IMR-90 (cell line): ENCODE measurements around the gene ST8SIA2. TPM values are rescaled to one million over a fixed set of nuclear protein-coding genes. Genes with fewer than 3 reads are reported as not detected.

Source experiments
- ATAC-seq: fragments of 200-7000 bp; cut with Tn5 transposase; 2 replicates; pipeline ENCODE4 v1.9.1; 2020; ENCODE audit warnings: low read depth, mild to moderate bottlenecking, moderate library complexity
- BruUV-seq: library from RNA; stranded (reverse); fragments of 400-500 nt; replicated peaks from 2 replicates; lab custom pipeline; 2021; lab: Mats Ljungman, UMichigan
- CTCF ChIA-PET: fragments of 300-600 bp; formaldehyde crosslinking; extraction: SDS; loops from one replicate; lab custom pipeline; 2021; ENCODE audit warnings: antibody characterized with exemption; lab: Yijun Ruan, JAX
- POLR2A ChIA-PET: fragments of 300-600 bp; sonication (Branson Sonifier 250); formaldehyde crosslinking; loops from one replicate; lab custom pipeline; 2022; ENCODE audit warnings: antibody characterized with exemption; ENCODE audit not compliant: unreplicated experiment; lab: Charles Lee
- DNase-seq: peaks from one replicate; pipeline ENCODE4 v3.0.0; 2013
- H2AFZ ChIP-seq: replicated peaks from 2 replicates; pipeline ENCODE3; 2013; ENCODE audit warnings: low read length, mild to moderate bottlenecking; ENCODE audit not compliant: poor library complexity
- H2AK5ac ChIP-seq: 2 replicates; pipeline ENCODE4 v1.6.1; 2013; ENCODE audit warnings: low read depth, low read length, inconsistent platforms
- H2AK9ac ChIP-seq: replicated peaks from 2 replicates; pipeline ENCODE3; 2013; ENCODE audit warnings: mild to moderate bottlenecking, low read depth, low read length, moderate library complexity; ENCODE audit not compliant: poor library complexity
- H2BK120ac ChIP-seq: 2 replicates; pipeline ENCODE4 v1.6.1; 2013; ENCODE audit warnings: low read depth, low read length, inconsistent platforms
- H2BK15ac ChIP-seq: 3 replicates; pipeline ENCODE4 v1.6.1; 2013; ENCODE audit warnings: low read depth, low read length, inconsistent platforms
- H2BK20ac ChIP-seq: 2 replicates; pipeline ENCODE4 v1.6.1; 2013; ENCODE audit warnings: low read depth, mild to moderate bottlenecking, inconsistent platforms, low read length, moderate library complexity
- H2BK5ac ChIP-seq: 2 replicates; pipeline ENCODE4 v1.6.1; 2013; ENCODE audit warnings: mild to moderate bottlenecking, low read depth, low read length, inconsistent platforms; ENCODE audit not compliant: poor library complexity, severe bottlenecking
- H3K14ac ChIP-seq: replicated peaks from 2 replicates; pipeline ENCODE4 v1.6.1; 2013; ENCODE audit warnings: low read depth, low read length, inconsistent platforms
- H3K18ac ChIP-seq: 2 replicates; pipeline ENCODE4 v1.6.1; 2013; ENCODE audit warnings: low read depth, low read length, control low read depth
- H3K23ac ChIP-seq: 2 replicates; pipeline ENCODE4 v1.6.1; 2013; ENCODE audit warnings: low read depth, low read length, inconsistent platforms
- H3K27ac ChIP-seq: 2 replicates; pipeline ENCODE4 v1.5.1; 2013; ENCODE audit warnings: mild to moderate bottlenecking, control low read depth, low read length; ENCODE audit not compliant: insufficient read depth
- H3K27me3 ChIP-seq: 2 replicates; pipeline ENCODE4 v1.6.1; 2013; ENCODE audit warnings: low read length; ENCODE audit not compliant: control insufficient read depth, insufficient read depth
- H3K36me3 ChIP-seq: 2 replicates; pipeline ENCODE4 v1.6.1; 2013; ENCODE audit warnings: low read length, mixed read lengths; ENCODE audit not compliant: control insufficient read depth, insufficient read depth
- H3K4ac ChIP-seq: 2 replicates; pipeline ENCODE4 v1.6.1; 2013; ENCODE audit warnings: low read depth, low read length, inconsistent platforms
- H3K4me1 ChIP-seq: 2 replicates; pipeline ENCODE4 v1.6.1; 2013; ENCODE audit warnings: low read length, mixed read lengths; ENCODE audit not compliant: control insufficient read depth, insufficient read depth
- H3K4me2 ChIP-seq: 2 replicates; pipeline ENCODE4 v1.6.1; 2013; ENCODE audit warnings: low read depth, mild to moderate bottlenecking, control low read depth, low read length, moderate library complexity
- H3K4me3 ChIP-seq: 2 replicates; pipeline ENCODE4 v1.5.1; 2013; ENCODE audit warnings: low read depth, mild to moderate bottlenecking, control low read depth, low read length, moderate library complexity; ENCODE audit not compliant: insufficient read depth
- H3K56ac ChIP-seq: 2 replicates; pipeline ENCODE4 v1.6.1; 2013; ENCODE audit warnings: low read length, inconsistent platforms; ENCODE audit not compliant: insufficient read depth; ENCODE audit errors: extremely low read depth
- H3K79me1 ChIP-seq, 2 experiments: 2 replicates each; pipeline ENCODE4 v1.6.1; 2013; ENCODE audit warnings: low read length in 2 of 2, inconsistent platforms in 1 of 2, low read depth in 1 of 2
- H3K9ac ChIP-seq: 2 replicates; pipeline ENCODE4 v1.6.1; 2013; ENCODE audit warnings: low read depth, low read length, control low read depth
- H3K9me1 ChIP-seq: 2 replicates; pipeline ENCODE4 v1.6.1; 2013; ENCODE audit warnings: low read length, inconsistent platforms; ENCODE audit not compliant: insufficient read depth
- H3K9me3 ChIP-seq: 2 replicates; pipeline ENCODE4 v1.6.1; 2013; ENCODE audit warnings: low read length; ENCODE audit not compliant: control insufficient read depth, insufficient read depth
- H4K20me1 ChIP-seq: 2 replicates; pipeline ENCODE4 v1.6.1; 2013; ENCODE audit warnings: low read length, inconsistent platforms; ENCODE audit not compliant: insufficient read depth
- H4K5ac ChIP-seq: 2 replicates; pipeline ENCODE4 v1.6.1; 2013; ENCODE audit warnings: mild to moderate bottlenecking, low read depth, low read length, control low read depth
- H4K8ac ChIP-seq, 2 experiments: 2 replicates each; pipeline ENCODE4 v1.6.1; 2013; ENCODE audit warnings: low read depth in 2 of 2, low read length in 2 of 2, control low read depth in 1 of 2, inconsistent platforms in 1 of 2
- H4K91ac ChIP-seq: 2 replicates; pipeline ENCODE4 v1.6.1; 2013; ENCODE audit warnings: low read depth, low read length, inconsistent platforms; ENCODE audit not compliant: insufficient read depth
- BHLHE40 ChIP-seq: fragments of 150-350 bp; IDR thresholded peaks from 2 replicates; pipeline ENCODE4 v1.6.1; 2016; ENCODE audit warnings: mild to moderate bottlenecking, low read depth, low read length
- CEBPB ChIP-seq: IDR thresholded peaks from 2 replicates; pipeline ENCODE4 v1.6.1; 2012; ENCODE audit warnings: low read depth, low read length, improper control_type of control experiment
- CHD1 ChIP-seq: IDR thresholded peaks from 2 replicates; pipeline ENCODE4 v1.6.1; 2012; ENCODE audit warnings: low read depth, low read length, improper control_type of control experiment
- FOS ChIP-seq: fragments of 150-350 bp; IDR thresholded peaks from 2 replicates; pipeline ENCODE4 v1.6.1; 2016; ENCODE audit warnings: low read depth, low read length
- MAFK ChIP-seq: IDR thresholded peaks from 2 replicates; pipeline ENCODE4 v1.6.1; 2012; ENCODE audit warnings: low read depth, low read length, improper control_type of control experiment
- MAZ ChIP-seq: IDR thresholded peaks from 2 replicates; pipeline ENCODE4 v1.6.1; 2012; ENCODE audit warnings: low read depth, mild to moderate bottlenecking, low read length, improper control_type of control experiment, moderate library complexity, borderline replicate concordance
- MXI1 ChIP-seq: IDR thresholded peaks from 2 replicates; pipeline ENCODE4 v1.6.1; 2012; ENCODE audit warnings: low read depth, mild to moderate bottlenecking, low read length, moderate library complexity, borderline replicate concordance
- NFE2L2 ChIP-seq: fragments of 150-350 bp; IDR thresholded peaks from 2 replicates; pipeline ENCODE4 v1.6.1; 2016; ENCODE audit warnings: low read depth, mild to moderate bottlenecking, low read length
- POLR2A ChIP-seq: IDR thresholded peaks from 2 replicates; pipeline ENCODE4 v1.6.1; 2012; ENCODE audit warnings: mild to moderate bottlenecking, low read depth, low read length
- RAD21 ChIP-seq: IDR thresholded peaks from 2 replicates; pipeline ENCODE4 v1.6.1; 2012; ENCODE audit warnings: low read length, improper control_type of control experiment
- RCOR1 ChIP-seq: IDR thresholded peaks from 2 replicates; pipeline ENCODE4 v1.6.1; 2012; ENCODE audit warnings: mild to moderate bottlenecking, low read length, improper control_type of control experiment; ENCODE audit not compliant: insufficient replicate concordance
- RFX5 ChIP-seq: IDR thresholded peaks from 2 replicates; pipeline ENCODE4 v1.8.0; 2012; ENCODE audit warnings: low read depth, mild to moderate bottlenecking, low read length, moderate library complexity
- SMC3 ChIP-seq: fragments of 150-350 bp; IDR thresholded peaks from 2 replicates; pipeline ENCODE4 v1.6.1; 2016; ENCODE audit warnings: low read depth, mild to moderate bottlenecking, antibody characterized with exemption, low read length, moderate library complexity
- WGBS, 2 experiments: methylation state at CpG; one replicate each; pipeline versions ENCODE4 v1.1.5 to v1.1.7; 2013; ENCODE audit warnings: missing lambda C conversion rate in 2 of 2; ENCODE audit not compliant: insufficient read length in 1 of 2; ENCODE audit errors: extremely low coverage in 2 of 2; 5-methylcytosine and 5-hydroxymethylcytosine counted together
- dilution Hi-C: fragments of 300-500 bp; cut with HindIII; formaldehyde crosslinking; loops from one replicate; pipeline ENCODE4 v1.14.3; 2018; ENCODE audit warnings: low sequenced_read_pairs; ENCODE audit not compliant: unreplicated experiment
- in situ Hi-C: fragments of 300-500 bp; cut with MboI; formaldehyde crosslinking; loops from 3 replicates; pipeline ENCODE4 v1.14.3; 2019; ENCODE audit warnings: low sequenced_read_pairs, inconsistent platforms, mixed read lengths
- intact Hi-C: fragments of 100-400 bp; cut with micrococcal nuclease; formaldehyde crosslinking; loops from 2 replicates; pipeline ENCODE4 v1.10.0; 2022
- polyA plus RNA-seq, 3 experiments: library from polyadenylated mRNA; depleted of rRNA; stranded (reverse); fragments of >200 nt; gene quantifications; 2 replicates each; pipeline ENCODE4 v1.2.3, GENCODE V29; 2012; ENCODE audit warnings: low replicate concordance in 1 of 3
- total RNA-seq: library from RNA; depleted of rRNA; stranded (reverse); fragments of >200 nt; gene quantifications from 2 replicates; pipeline ENCODE4 v1.2.3, GENCODE V29; 2012
- TF ChIP-seq, protein P1 (sequence below): fragments of 150-350 bp; IDR thresholded peaks from 2 replicates; pipeline ENCODE4 v1.6.1; 2016; ENCODE audit warnings: low read depth, mild to moderate bottlenecking, low read length, moderate library complexity, borderline replicate concordance
- TF ChIP-seq, protein P2 (sequence below): fragments of 150-350 bp; IDR thresholded peaks from 2 replicates; pipeline ENCODE4 v1.6.1; 2017; ENCODE audit warnings: mild to moderate bottlenecking, antibody characterized with exemption, low read length, low read depth
- TF ChIP-seq, protein P3 (sequence below): conservative IDR thresholded peaks from 2 replicates; pipeline ENCODE4 v1.5.1; 2012; ENCODE audit warnings: mild to moderate bottlenecking, low read depth, low read length, improper control_type of control experiment

ST8SIA2 gene
- total and polyA plus RNA-seq, 2 of the 4 experiments (the other 2 are of a cell fraction): not detected

DNA sequence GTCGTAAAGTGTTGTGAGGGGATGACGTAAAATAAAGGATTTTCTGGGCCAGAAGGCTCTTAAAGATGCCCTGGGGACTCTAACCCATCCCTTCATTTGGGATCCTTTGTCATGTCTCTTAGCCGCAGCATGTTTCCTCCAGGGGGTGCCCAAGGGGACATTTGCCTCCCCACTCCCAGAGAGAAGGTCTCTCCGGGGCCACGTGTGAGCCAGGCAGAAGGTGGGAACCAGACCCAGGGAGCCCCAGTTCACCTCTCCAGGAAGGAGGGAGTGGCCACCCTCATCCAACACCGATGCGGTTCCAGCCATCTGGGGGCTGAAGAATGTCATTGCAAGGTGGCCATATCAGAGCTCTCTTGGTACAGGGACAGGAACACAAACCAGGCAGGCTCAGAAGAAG lies 25.2 kb downstream of the ST8SIA2 start:
- in situ Hi-C loops (no loop called here), intact Hi-C loops (no loop called here), dilution Hi-C loops (no loop called here)
- H4K5ac ChIP-seq: no peak overlapping the region
- no peak overlapping the region for H4K91ac ChIP-seq
- 100% methylated on average over 1 of the region's 7 CpGs; no CpG with 5 or more reads in 1 of the 2 experiments for WGBS, 2 experiments
- H3K9me3 ChIP-seq: 0 out of 2 replicates have a peak, but pooled peaks cover 3% of the 10 kb centered on the region
- H3K4me2 ChIP-seq: no peak overlapping the region
- H3K27me3 ChIP-seq: no peaks in the 10 kb centered on the region
- ChIA-PET POLR2A (no interaction called here), CTCF (no interaction called here)
- no peak overlapping the region for H3K4ac ChIP-seq
- no peaks in the 10 kb centered on the region for H3K9me1 ChIP-seq
- H4K8ac ChIP-seq: no peak overlapping the region
- no peak overlapping the region for H3K23ac ChIP-seq
- ATAC-seq (no peak), DNase-seq (no peak)
- no peak overlapping the region for H3K56ac ChIP-seq
- H2BK120ac ChIP-seq: no peak overlapping the region
- H2BK5ac ChIP-seq: no peak overlapping the region
- H2AFZ ChIP-seq: no peak overlapping the region
- H3K9ac ChIP-seq: no peak overlapping the region
- H3K18ac ChIP-seq: no peak overlapping the region
- no peak overlapping the region for H2AK9ac ChIP-seq
- no peaks in the 10 kb centered on the region for H4K20me1 ChIP-seq
- no peak overlapping the region for H2BK20ac ChIP-seq
- H3K36me3 ChIP-seq: no peaks in the 10 kb centered on the region
- no peak overlapping the region for H2BK15ac ChIP-seq
- H3K79me1 ChIP-seq: no peaks in the 10 kb centered on the region
- BruUV-seq: no TSS peak
- H3K14ac ChIP-seq: no peak overlapping the region
- no peak overlapping the region for H3K4me3 ChIP-seq
- H2AK5ac ChIP-seq: no peak overlapping the region
- H3K4me1 ChIP-seq: no peaks in the 10 kb centered on the region
- no peak overlapping the region for H3K27ac ChIP-seq
- TF ChIP-seq CHD1: no peak
- TF ChIP-seq, protein P1, sequence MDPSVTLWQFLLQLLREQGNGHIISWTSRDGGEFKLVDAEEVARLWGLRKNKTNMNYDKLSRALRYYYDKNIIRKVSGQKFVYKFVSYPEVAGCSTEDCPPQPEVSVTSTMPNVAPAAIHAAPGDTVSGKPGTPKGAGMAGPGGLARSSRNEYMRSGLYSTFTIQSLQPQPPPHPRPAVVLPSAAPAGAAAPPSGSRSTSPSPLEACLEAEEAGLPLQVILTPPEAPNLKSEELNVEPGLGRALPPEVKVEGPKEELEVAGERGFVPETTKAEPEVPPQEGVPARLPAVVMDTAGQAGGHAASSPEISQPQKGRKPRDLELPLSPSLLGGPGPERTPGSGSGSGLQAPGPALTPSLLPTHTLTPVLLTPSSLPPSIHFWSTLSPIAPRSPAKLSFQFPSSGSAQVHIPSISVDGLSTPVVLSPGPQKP: no peak
- no peak for TF ChIP-seq RCOR1
- TF ChIP-seq RAD21: no peak
- TF ChIP-seq NFE2L2: no peak
- TF ChIP-seq SMC3: no peak
- no peak for TF ChIP-seq RFX5
- no peak for TF ChIP-seq MAFK
- TF ChIP-seq BHLHE40: no peak
- TF ChIP-seq, protein P2, sequence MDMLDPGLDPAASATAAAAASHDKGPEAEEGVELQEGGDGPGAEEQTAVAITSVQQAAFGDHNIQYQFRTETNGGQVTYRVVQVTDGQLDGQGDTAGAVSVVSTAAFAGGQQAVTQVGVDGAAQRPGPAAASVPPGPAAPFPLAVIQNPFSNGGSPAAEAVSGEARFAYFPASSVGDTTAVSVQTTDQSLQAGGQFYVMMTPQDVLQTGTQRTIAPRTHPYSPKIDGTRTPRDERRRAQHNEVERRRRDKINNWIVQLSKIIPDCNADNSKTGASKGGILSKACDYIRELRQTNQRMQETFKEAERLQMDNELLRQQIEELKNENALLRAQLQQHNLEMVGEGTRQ: no peak
- TF ChIP-seq, protein P3, sequence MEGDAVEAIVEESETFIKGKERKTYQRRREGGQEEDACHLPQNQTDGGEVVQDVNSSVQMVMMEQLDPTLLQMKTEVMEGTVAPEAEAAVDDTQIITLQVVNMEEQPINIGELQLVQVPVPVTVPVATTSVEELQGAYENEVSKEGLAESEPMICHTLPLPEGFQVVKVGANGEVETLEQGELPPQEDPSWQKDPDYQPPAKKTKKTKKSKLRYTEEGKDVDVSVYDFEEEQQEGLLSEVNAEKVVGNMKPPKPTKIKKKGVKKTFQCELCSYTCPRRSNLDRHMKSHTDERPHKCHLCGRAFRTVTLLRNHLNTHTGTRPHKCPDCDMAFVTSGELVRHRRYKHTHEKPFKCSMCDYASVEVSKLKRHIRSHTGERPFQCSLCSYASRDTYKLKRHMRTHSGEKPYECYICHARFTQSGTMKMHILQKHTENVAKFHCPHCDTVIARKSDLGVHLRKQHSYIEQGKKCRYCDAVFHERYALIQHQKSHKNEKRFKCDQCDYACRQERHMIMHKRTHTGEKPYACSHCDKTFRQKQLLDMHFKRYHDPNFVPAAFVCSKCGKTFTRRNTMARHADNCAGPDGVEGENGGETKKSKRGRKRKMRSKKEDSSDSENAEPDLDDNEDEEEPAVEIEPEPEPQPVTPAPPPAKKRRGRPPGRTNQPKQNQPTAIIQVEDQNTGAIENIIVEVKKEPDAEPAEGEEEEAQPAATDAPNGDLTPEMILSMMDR: no peak
- TF ChIP-seq MAZ: no peak
- TF ChIP-seq FOS: no peak
- no peak for TF ChIP-seq CEBPB
- no peak for TF ChIP-seq MXI1
- no peak for TF ChIP-seq POLR2A
